GM12878 (cell line): ENCODE results near the gene UNK. TPM values are rescaled to one million over a fixed set of nuclear protein-coding genes. Genes with fewer than 3 reads are reported as not detected.

Experiments
- ATAC-seq: fragments of 200-7000 bp; cut with Tn5 transposase; 3 replicates; pipeline ENCODE4 v1.9.1; 2020; ENCODE audit warnings: mild to moderate bottlenecking, moderate library complexity
- BruUV-seq: library from RNA; stranded (reverse); fragments of 400-500 nt; replicated peaks from 2 replicates; lab custom pipeline; 2021; lab: Mats Ljungman, UMichigan
- CTCF ChIA-PET: fragments of 300-600 bp; sonication (Branson Sonifier 250); formaldehyde crosslinking; extraction: SDS; loops from one replicate; lab custom pipeline; 2021; ENCODE audit warnings: inconsistent platforms; lab: Yijun Ruan, JAX
- POLR2A ChIA-PET: fragments of 350-600 bp; formaldehyde crosslinking; extraction: SDS; loops from one replicate; lab custom pipeline; 2021; ENCODE audit warnings: inconsistent platforms; lab: Charles Lee
- RAD21 ChIA-PET: fragments of 300-600 bp; sonication (Branson Sonifier 250); formaldehyde crosslinking; loops from one replicate; lab custom pipeline; 2023; ENCODE audit warnings: antibody characterized with exemption; ENCODE audit not compliant: unreplicated experiment; lab: Charles Lee
- SMC1A ChIA-PET: fragments of 300-600 bp; sonication (Branson Sonifier 250); formaldehyde crosslinking; loops from one replicate; lab custom pipeline; 2023; ENCODE audit not compliant: unreplicated experiment, uncharacterized antibody; lab: Charles Lee
- DNase-seq: peaks from one replicate; pipeline ENCODE4 v3.0.0-alpha.2; 2011; ENCODE audit warnings: low read depth, low spot score
- FAIRE-seq: peaks from 3 replicates; lab custom pipeline; 2011; peaks lifted over from hg19 to GRCh38; lab: Jason Lieb, UNC
- H2AFZ ChIP-seq: 2 replicates; pipeline ENCODE4 v1.6.0; 2011; ENCODE audit warnings: low read depth, low read length, control low read depth; ENCODE audit not compliant: control insufficient read depth
- H3K27ac ChIP-seq: 2 replicates; pipeline ENCODE4 v1.5.1; 2011; ENCODE audit warnings: control low read depth; ENCODE audit not compliant: control insufficient read depth, insufficient read depth
- H3K27me3 ChIP-seq, 2 experiments: replicated peaks in 1 of 2; 2 replicates each; pipeline versions ENCODE4 v1.6.0 to v1.6.1; 2011; ENCODE audit warnings: low read length in 1 of 2; ENCODE audit not compliant: control insufficient read depth in 2 of 2, insufficient read depth in 2 of 2
- H3K36me3 ChIP-seq, 2 experiments: 2 replicates each; pipeline ENCODE4 v1.5.1; 2011; ENCODE audit warnings: low read length in 1 of 2; ENCODE audit not compliant: control insufficient read depth in 2 of 2, insufficient read depth in 2 of 2
- H3K4me1 ChIP-seq: 2 replicates; pipeline ENCODE4 v1.6.1; 2011; ENCODE audit warnings: mild to moderate bottlenecking, low read length, moderate library complexity, mixed read lengths; ENCODE audit not compliant: control insufficient read depth, insufficient read depth
- H3K4me2 ChIP-seq: 2 replicates; pipeline ENCODE4 v1.6.0; 2011; ENCODE audit warnings: control low read depth; ENCODE audit not compliant: control insufficient read depth, insufficient read depth
- H3K4me3 ChIP-seq: fragments of 200-600 bp; sonication (generic); 2 replicates; pipeline ENCODE4 v1.5.1; 2016
- H3K79me2 ChIP-seq: 2 replicates; pipeline ENCODE4 v1.6.0; 2011; ENCODE audit warnings: low read length; ENCODE audit not compliant: control insufficient read depth, insufficient read depth
- H3K9ac ChIP-seq: 2 replicates; pipeline ENCODE4 v1.8.0; 2011; ENCODE audit warnings: low read length, control low read depth, mixed read lengths; ENCODE audit not compliant: control insufficient read depth, insufficient read depth
- H3K9me3 ChIP-seq: replicated peaks from 3 replicates; pipeline ENCODE4 v1.5.1; 2011; ENCODE audit warnings: mild to moderate bottlenecking, low read length; ENCODE audit not compliant: control insufficient read depth, insufficient read depth
- H4K20me1 ChIP-seq: 2 replicates; pipeline ENCODE4 v1.6.0; 2011; ENCODE audit not compliant: control insufficient read depth, insufficient read depth
- ATF7 ChIP-seq: fragments of 450-650 bp; IDR thresholded peaks from 2 replicates; pipeline ENCODE4 v1.6.1; 2016; ENCODE audit warnings: low read depth, mild to moderate bottlenecking
- CBFB ChIP-seq: IDR thresholded peaks from 2 replicates; pipeline ENCODE4 v1.6.1; 2016; ENCODE audit warnings: antibody characterized with exemption, low read depth
- CBX5 ChIP-seq: sonication (generic); IDR thresholded peaks from 2 replicates; pipeline ENCODE4 v1.6.1; 2016; ENCODE audit warnings: low read depth, moderate library complexity, mild to moderate bottlenecking, inconsistent platforms
- DPF2 ChIP-seq: fragments of 450-650 bp; IDR thresholded peaks from 2 replicates; pipeline ENCODE4 v1.6.1; 2017; ENCODE audit warnings: mild to moderate bottlenecking
- E2F4 ChIP-seq: IDR thresholded peaks from 2 replicates; pipeline ENCODE4 v1.6.1; 2012; ENCODE audit warnings: low read depth, low read length, improper control_type of control experiment
- E4F1 ChIP-seq: fragments of 450-650 bp; IDR thresholded peaks from 2 replicates; pipeline ENCODE4 v1.6.1; 2018; ENCODE audit warnings: borderline replicate concordance, mild to moderate bottlenecking; ENCODE audit not compliant: partially characterized antibody
- ETV6 ChIP-seq, 2 experiments: fragments of 450-650 bp in 1 of 2; IDR thresholded peaks in 1 of 2; conservative IDR thresholded peaks in 1 of 2; 2 replicates each; pipeline ENCODE4 v1.6.1; 2014; ENCODE audit warnings: antibody characterized with exemption in 1 of 2, borderline replicate concordance in 1 of 2, low read depth in 1 of 2, mild to moderate bottlenecking in 1 of 2, moderate library complexity in 1 of 2
- IRF4 ChIP-seq: IDR thresholded peaks from 2 replicates; pipeline ENCODE4 v1.6.1; 2011; ENCODE audit warnings: low read depth, low read length
- JUND ChIP-seq: IDR thresholded peaks from 2 replicates; pipeline ENCODE4 v1.6.1; 2012; ENCODE audit warnings: low read depth, mild to moderate bottlenecking, low read length, improper control_type of control experiment, moderate library complexity
- NR2C1 ChIP-seq: fragments of 450-650 bp; IDR thresholded peaks from 2 replicates; pipeline ENCODE4 v1.6.1; 2017; ENCODE audit warnings: antibody characterized with exemption, mild to moderate bottlenecking, moderate library complexity
- PML ChIP-seq: IDR thresholded peaks from 2 replicates; pipeline ENCODE4 v1.6.1; 2012; ENCODE audit warnings: low read length, inconsistent platforms
- RB1 ChIP-seq: fragments of 450-650 bp; formaldehyde crosslinking; IDR thresholded peaks from 2 replicates; pipeline ENCODE4 v1.6.1; 2017; ENCODE audit warnings: mild to moderate bottlenecking, borderline replicate concordance
- RBBP5 ChIP-seq: fragments of 200-600 bp; sonication (generic); conservative IDR thresholded peaks from 2 replicates; pipeline ENCODE4 v1.6.1; 2016
- SPI1 ChIP-seq: IDR thresholded peaks from 2 replicates; pipeline ENCODE4 v1.6.1; 2011; ENCODE audit warnings: low read depth, mild to moderate bottlenecking, low read length, moderate library complexity, borderline replicate concordance; ENCODE audit not compliant: insufficient read depth
- STAT3 ChIP-seq: IDR thresholded peaks from 2 replicates; pipeline ENCODE4 v1.6.1; 2011; ENCODE audit warnings: low read depth, low read length, improper control_type of control experiment
- USF2 ChIP-seq: IDR thresholded peaks from 2 replicates; pipeline ENCODE4 v1.6.1; 2011; ENCODE audit warnings: low read depth, low read length, improper control_type of control experiment, borderline replicate concordance
- WRNIP1 ChIP-seq: IDR thresholded peaks from 2 replicates; pipeline ENCODE4 v1.6.1; 2011; ENCODE audit warnings: low read depth, low read length, improper control_type of control experiment, borderline replicate concordance
- YY1 ChIP-seq: IDR thresholded peaks from 2 replicates; pipeline ENCODE4 v1.6.1; 2011; ENCODE audit warnings: low read depth, mild to moderate bottlenecking, low read length
- WGBS: methylation state at CpG from one replicate; pipeline ENCODE4 v1.1.6; 2016; ENCODE audit warnings: low lambda C conversion rate; ENCODE audit not compliant: insufficient replicate concordance, insufficient coverage; ENCODE audit errors: missing lambda C conversion rate; 5-methylcytosine and 5-hydroxymethylcytosine counted together
- in situ Hi-C: fragments of 300-500 bp; cut with MboI; formaldehyde crosslinking; loops from 9 replicates; pipeline ENCODE4 v1.14.3; 2018; ENCODE audit warnings: mixed read lengths
- intact Hi-C: fragments of 100-400 bp; cut with micrococcal nuclease; formaldehyde crosslinking; loops from one replicate; pipeline ENCODE4 v1.14.2; 2022; ENCODE audit not compliant: unreplicated experiment
- polyA plus RNA-seq, 11 experiments: library from polyadenylated mRNA; depleted of rRNA in 4 of 11; unstranded in 6 of 11; stranded (reverse) in 5 of 11; fragments of >200 nt; fragmentation: Nextera tagmentation in 4 of 11; fragmentation: Illumina TruSeq in 1 of 11; extraction: Ambion mirVana in 4 of 11; extraction: Trizol in 1 of 11; gene quantifications; 1 replicate in 1 of 11; 2 replicates in 10 of 11; pipeline versions ENCODE4 v1.2.1 to v1.2.3, GENCODE V29; 2011 to 2016; ENCODE audit warnings: inconsistent platforms in 2 of 11, missing spikeins in 2 of 11, low read depth in 1 of 11
- total RNA-seq, 4 experiments: library from RNA; depleted of rRNA in 3 of 4; stranded (reverse); fragments of >200 nt in 3 of 4; fragmentation: Illumina TruSeq in 1 of 4; extraction: Trizol in 1 of 4; gene quantifications; 2 replicates each; pipeline versions ENCODE4 v1.2.1 to v1.2.3, GENCODE V29; 2013 to 2021

The UNK gene
- total and polyA plus RNA-seq, 10 of the 15 experiments (the other 5 are each of a cell fraction or from before 2014, with no cell fraction given) = 8.9 to 34.5 (median 27.3) TPM

- no peak for TF ChIP-seq E4F1
- TF ChIP-seq, all 136 proteins: peak for 0
These were observed 33.0 kb downstream of the UNK start (continued) for GRCh38 chr17:75817571-75817970.

GRCh38 chr17:75818326-75818885, 33.8 kb downstream of the UNK start:
- ChIA-PET POLR2A (no interaction called here), SMC1A (interaction anchor here (0.9 to 1.1 kb wide), 2 partner anchors 8 to 69 kb away, joined by 3 read pairs; no protein-coding TSS in a partner anchor), RAD21 (no interaction called here), CTCF (interaction anchor here (1.6 kb wide), 2 partner anchors 38 to 53 kb away, joined by 4 read pairs; partner anchors contain the start of gene GALK1)
- no peak for ATAC-seq
- intact Hi-C loops = no loop called here
- no peak overlapping the region for H2AFZ ChIP-seq
- H3K4me3 ChIP-seq = no peak overlapping the region
- WGBS = 90% methylated on average over 16 of the region's 16 CpGs
- H4K20me1 ChIP-seq = no peaks in the 10 kb centered on the region
- H3K4me2 ChIP-seq = no peak overlapping the region
- H3K36me3 ChIP-seq = peaks cover 28 to 37% of the 10 kb centered on the region in 2 experiments; a peak in 3 of 4 replicates
- BruUV-seq = no TSS peak
- no peak overlapping the region for H3K27ac ChIP-seq
- H3K4me1 ChIP-seq = no peaks in the 10 kb centered on the region
- H3K9me3 ChIP-seq = no peaks in the 10 kb centered on the region
- no peak overlapping the region for H3K9ac ChIP-seq
- in situ Hi-C loops = no loop called here
- H3K27me3 ChIP-seq = no peaks in the 10 kb centered on the region
- no peaks in the 10 kb centered on the region for H3K79me2 ChIP-seq
- no peak for DNase-seq
- no peak for FAIRE-seq
- TF ChIP-seq SPI1 (no peak), YY1 (no peak), E2F4 (no peak), CBX5 (no peak), NR2C1 (no peak), ETV6 (conservative IDR thresholded peaks at IDR 0.05 in 1 of 2, IDR thresholded peaks at IDR 0.05 in 1 of 2; ENCODE audit: borderline replicate concordance in 1 of 2, low read depth in 1 of 2) (no peak), USF2 (no peak), IRF4 (no peak), STAT3 (no peak), RBBP5 (no peak), RB1 (no peak), WRNIP1 (no peak), ATF7 (no peak), PML (no peak), JUND (no peak), DPF2 (no peak), CBFB (no peak)
